Endothelial cell of umbilical vein (primary cell): ENCODE results near the gene OTUD3.

Source experiments
- CTCF ChIP-seq, 2 donors: IDR thresholded peaks; 1 replicate in 1 of 2; 2 replicates in 1 of 2; pipeline ENCODE4 v1.5.1; 2011; ENCODE audit warnings: low read length in 2 of 2, mild to moderate bottlenecking in 2 of 2, moderate library complexity in 2 of 2, control low read depth in 1 of 2, inconsistent platforms in 1 of 2, low read depth in 1 of 2; ENCODE audit not compliant: insufficient read depth in 1 of 2; ENCODE audit errors: extremely low read depth in 1 of 2
- EZH2 ChIP-seq: IDR thresholded peaks from 2 replicates; pipeline ENCODE4 v1.6.1; 2012; ENCODE audit warnings: borderline replicate concordance, low read depth, mild to moderate bottlenecking, moderate library complexity, low read length, inconsistent platforms; ENCODE audit not compliant: severe bottlenecking
- FOS ChIP-seq: IDR thresholded peaks from 2 replicates; pipeline ENCODE4 v1.6.1; 2011; ENCODE audit warnings: mild to moderate bottlenecking, low read length, moderate library complexity, borderline replicate concordance; ENCODE audit not compliant: insufficient read depth
- JUN ChIP-seq: IDR thresholded peaks from 2 replicates; pipeline ENCODE4 v1.6.1; 2011; ENCODE audit warnings: borderline replicate concordance, low read depth; ENCODE audit not compliant: insufficient read length, insufficient read depth
- MAX ChIP-seq: IDR thresholded peaks from 2 replicates; pipeline ENCODE4 v1.6.1; 2011; ENCODE audit not compliant: insufficient read depth, insufficient read length
- MYC ChIP-seq: IDR thresholded peaks from one replicate; pipeline ENCODE4 v1.6.1; 2011; ENCODE audit warnings: mild to moderate bottlenecking, low read depth, low read length
- POLR2A ChIP-seq: IDR thresholded peaks from 2 replicates; pipeline ENCODE4 v1.6.1; 2012; ENCODE audit warnings: low read depth, mild to moderate bottlenecking, control low read depth, low read length
- POLR2AphosphoS5 ChIP-seq: IDR thresholded peaks from 2 replicates; pipeline ENCODE4 v1.6.1; 2012; ENCODE audit warnings: low read depth, mild to moderate bottlenecking, control low read depth, low read length, moderate library complexity; ENCODE audit not compliant: insufficient read depth

- TF ChIP-seq EZH2 (no peak), POLR2AphosphoS5 (no peak), MYC (no peak), CTCF (IDR thresholded peaks at IDR 0.05; ENCODE audit: extremely low read depth in 1 of 2, insufficient read depth in 1 of 2, low read depth in 1 of 2, low read length in 2 of 2) (no peak), JUN (no peak), POLR2A (no peak), MAX (no peak), FOS (no peak)
Observed at GRCh38 chr1:19946971-19947370, 64.8 kb downstream of the OTUD3 start.
